ENCODE data around the gene APH1A.
"Not testable (repeated sequence)": the region's sequence is repeated elsewhere in the genome, so short reads cannot be mapped to it uniquely, and the experiment has no call there.

Gene APH1A

GRCh38 chr1:150268705-150269403 is at the start of gene APH1A:
APH1A (minus strand) TSS chr1:150269016; CDS start chr1:150268810, 206 bp downstream.
- DNase-seq: peak; percentile 96

DNA sequence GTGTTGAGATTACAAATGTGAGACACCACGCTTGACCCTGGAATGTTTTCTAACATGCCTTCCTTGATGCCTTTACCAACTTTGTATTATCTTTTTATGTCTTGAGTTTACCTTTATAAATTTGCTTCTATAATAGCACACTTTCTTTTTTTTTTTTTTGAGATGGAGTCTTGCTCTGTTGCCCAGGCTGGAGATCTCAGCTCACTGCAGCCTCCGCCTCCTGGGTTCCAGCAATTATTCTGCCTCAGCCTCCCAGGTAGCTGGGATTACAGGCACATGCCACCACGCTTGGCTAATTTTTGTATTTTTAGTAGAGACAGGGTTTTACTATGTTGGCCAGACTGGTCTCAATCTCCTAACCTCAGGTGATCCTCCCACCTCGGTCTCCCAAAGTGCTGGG is 45.9 kb upstream of the APH1A start:
- DNase-seq: not testable (repeated sequence)

DNA sequence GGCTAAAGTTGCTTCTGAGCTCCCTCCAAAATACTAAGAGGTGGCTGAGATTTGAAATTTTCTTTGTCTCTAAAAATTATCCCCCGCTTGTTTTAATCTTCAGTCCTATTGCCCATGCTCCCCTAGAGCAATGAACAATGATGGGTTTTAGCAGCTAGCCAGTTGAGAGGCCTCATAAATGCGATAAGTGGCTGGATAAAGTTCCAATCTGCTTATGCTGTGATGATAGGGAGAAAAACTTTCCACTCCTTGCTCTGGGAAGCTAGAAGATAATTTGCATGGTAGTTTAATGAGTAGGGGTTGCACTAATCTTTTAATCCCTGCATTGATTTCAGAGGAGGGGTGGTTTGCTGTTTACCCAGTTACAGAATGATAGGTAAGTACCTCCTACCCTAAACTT is 42.9 kb upstream of the APH1A start:
- no peak for DNase-seq

- DNase-seq: no peak
These were observed 41.1 kb upstream of the APH1A start for GRCh38 chr1:150309758-150310508.

DNA sequence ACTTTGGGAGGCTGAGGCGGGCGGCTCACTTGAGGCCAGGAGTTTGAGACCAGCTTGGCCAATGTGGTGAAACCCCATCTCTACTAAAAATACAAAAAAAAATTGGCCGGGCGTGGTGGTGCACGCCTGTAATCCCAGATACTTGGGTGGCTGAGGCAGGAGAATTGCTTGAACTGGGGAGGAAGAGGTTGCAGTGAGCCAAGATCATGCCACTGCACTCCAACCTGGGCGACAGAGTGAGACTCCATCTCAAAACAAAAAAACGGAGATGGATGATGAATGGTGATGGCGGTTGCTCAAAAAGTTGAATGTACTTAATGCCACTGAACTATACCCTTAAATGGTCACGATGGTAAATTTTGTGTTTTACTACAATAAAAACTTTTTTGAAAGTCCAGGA is 39.8 kb upstream of the APH1A start:
- not testable (repeated sequence) for DNase-seq

DNA sequence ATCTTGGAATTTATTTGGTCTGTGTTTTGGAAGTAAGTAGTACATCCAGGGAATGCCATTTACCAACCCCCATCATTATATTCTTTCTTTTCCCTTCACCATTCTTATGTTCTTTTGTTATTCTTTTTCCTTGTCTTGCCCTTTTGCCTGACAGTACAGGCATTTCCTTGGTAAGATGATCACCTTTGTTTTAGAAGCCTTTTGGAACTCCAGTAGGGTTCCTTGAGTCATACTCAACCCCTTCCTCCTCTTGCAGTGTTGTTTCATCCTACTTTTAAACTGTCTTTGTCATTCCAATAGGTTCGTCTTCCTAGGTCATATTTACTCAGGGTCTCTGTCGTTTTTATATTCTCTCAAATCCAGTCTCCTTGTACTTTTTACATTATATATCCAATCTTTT is 34.1 kb upstream of the APH1A start:
- no peak for DNase-seq

DNA sequence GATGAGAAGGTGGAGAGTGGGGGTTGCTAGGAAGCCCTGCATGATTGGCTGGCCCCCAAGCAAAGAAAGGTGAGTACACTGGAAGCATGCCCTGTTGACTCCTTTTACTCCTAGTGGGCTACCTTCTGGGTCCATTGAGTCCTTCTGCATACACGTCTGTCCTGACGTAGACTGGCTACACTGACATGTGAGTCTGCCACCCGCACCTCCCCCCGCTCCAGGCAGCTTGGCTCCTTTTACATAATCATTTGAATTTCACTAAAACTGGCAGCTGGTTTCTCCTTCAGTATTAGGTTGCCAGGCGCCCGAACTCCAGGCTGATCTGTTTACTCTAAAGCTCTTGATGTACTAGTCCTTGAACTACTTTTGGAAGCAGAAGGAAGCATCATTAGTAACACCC is 33.5 kb upstream of the APH1A start:
- DNase-seq: no peak

GRCh38 chr1:150299716-150300115 is 30.9 kb upstream of the APH1A start:
- DNase-seq: no peak

DNA sequence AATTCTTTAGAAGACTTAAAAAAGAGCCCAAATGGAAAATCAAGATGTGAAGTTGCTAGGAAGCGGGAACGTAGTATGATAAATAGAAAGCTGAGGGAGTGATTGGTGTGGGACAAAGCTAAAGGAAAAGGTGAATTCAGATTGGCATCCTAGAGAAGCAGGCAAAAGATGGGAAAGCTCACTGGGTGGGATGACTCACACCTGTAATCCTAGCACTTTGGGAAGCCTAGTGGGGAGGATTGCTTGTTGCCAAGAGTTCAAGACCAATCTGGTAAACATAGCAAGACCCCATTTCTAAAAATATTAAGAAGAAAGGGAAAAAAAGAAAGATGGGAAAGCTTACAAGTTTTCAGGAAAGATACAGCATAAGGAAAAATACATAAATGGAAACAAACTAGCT is 26.7 kb upstream of the APH1A start:
- DNase-seq: no peak

DNA sequence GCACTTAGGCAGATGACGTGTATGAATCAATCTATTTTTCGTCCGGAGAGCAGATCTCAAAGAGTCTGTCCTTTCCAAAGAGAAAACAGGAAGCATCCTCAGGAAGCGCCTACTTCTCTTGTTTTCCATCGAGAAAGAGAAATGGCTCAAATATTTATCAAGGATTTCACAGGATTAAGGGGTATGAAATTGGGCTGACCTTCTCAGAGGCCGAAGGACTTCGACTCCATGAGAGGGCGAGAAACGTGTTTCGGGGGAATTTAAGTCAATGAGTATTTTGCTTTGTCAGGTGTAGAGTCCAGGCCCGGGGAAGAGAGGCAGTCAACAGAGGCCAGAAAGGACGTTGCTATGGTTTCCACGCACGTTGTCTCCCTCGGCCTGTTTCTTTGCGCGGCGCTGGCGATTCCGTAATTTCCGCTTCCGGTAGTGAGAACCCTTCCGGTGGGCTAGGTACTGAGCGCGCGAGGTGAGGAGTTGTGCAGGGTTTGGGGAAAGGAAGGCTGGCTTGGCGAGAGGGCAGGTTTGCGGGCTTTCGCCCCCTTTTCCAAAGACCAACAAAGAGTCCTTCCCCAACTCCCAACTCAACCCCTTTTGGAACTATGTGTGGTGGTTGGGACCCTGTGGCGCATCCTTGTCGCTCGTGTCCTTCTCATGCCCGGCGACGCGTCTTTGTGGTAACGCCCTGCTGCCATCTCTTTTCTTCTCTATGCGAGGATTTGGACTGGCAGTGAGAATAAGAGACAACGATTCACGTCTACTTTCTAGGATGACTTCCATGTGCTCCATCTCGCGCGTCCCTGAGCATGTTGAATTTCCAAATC is 24.8 kb upstream of the APH1A start, which contains the start of gene MRPS21:
TSS of gene MRPS21 (plus strand) at position 429 of the 821 bp plus-strand sequence. CDS start 506 bp downstream, outside the sequence.
- peak; percentile 89 for DNase-seq

- DNase-seq: no peak
These were observed 20.0 kb upstream of the APH1A start for GRCh38 chr1:150288822-150289221.

- no peak for DNase-seq
These were observed 19.6 kb upstream of the APH1A start for GRCh38 chr1:150288382-150288781.

- no peak for DNase-seq
These were observed 14.4 kb upstream of the APH1A start for GRCh38 chr1:150283260-150283659.

- no peak for DNase-seq
These were observed 13.7 kb upstream of the APH1A start for GRCh38 chr1:150282558-150282958.

DNA sequence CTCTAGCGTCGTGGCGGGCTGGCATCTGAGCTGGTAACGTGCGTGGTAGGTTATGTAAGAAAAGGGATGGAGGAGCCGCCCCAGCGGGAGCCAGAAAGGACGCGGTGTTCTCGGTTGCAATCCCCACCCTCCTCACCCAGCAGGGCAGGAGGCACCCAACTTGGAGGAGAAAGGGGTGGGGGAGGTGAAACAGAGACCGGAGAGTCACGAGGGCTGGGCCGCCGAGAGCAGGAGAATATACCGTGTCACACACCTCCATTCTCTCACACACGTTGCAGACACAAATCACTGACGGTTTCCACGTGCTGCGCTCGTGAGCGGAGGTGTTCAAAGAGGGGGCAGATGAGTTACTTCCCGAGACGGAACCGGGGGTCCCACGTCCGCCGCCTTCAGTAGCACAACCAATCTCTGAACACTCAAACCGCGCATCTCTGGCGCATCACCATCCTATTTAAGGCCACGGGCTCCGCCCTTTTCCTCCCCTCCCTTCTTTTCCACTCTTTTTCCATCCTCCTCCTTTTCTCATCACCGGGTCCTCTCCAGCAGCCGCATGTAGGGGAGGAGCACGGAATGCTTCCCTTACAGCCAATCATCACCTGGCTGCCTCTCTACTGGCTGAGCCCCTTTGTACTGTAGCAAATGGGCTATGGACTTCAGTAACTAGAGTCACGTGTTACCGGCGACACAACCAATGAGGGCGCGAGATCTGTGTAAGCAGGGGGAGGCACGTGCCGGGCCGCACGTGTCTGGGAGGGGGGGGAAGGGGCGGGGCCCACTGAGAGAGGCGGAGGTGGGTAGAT is 13.1 kb upstream of the APH1A start, which contains the start of gene CIART:
TSS of gene CIART (plus strand) at position 797 of the 800 bp plus-strand sequence. CDS start 714 bp downstream, outside the sequence.
- peak; percentile 91 for DNase-seq

DNA sequence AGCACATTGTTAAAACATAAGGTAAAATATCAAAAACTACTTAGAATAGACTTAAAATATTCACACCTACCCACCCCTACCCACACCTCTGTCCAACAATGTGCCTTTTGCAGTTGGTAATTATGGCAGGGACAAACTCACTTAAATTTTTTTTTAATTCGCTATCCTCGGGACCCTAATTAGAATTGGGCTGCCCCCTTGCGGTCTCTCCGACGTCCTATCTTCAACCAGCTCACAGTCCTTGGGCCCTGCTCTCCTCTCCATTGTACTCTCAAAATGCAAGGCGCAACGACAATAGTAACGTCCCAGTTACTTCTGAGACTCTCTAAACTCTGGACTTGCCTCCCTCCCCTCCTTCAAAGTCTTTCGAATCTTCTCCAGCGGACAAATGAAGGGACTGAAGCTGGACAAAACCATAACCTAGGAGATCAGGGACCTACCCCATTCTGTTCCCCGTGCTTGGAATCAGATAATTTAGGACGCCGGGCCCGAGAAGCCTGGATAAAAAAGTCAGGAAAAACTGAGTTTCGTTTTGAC is 12.5 kb upstream of the APH1A start:
- DNase-seq: peak; percentile 10

DNA sequence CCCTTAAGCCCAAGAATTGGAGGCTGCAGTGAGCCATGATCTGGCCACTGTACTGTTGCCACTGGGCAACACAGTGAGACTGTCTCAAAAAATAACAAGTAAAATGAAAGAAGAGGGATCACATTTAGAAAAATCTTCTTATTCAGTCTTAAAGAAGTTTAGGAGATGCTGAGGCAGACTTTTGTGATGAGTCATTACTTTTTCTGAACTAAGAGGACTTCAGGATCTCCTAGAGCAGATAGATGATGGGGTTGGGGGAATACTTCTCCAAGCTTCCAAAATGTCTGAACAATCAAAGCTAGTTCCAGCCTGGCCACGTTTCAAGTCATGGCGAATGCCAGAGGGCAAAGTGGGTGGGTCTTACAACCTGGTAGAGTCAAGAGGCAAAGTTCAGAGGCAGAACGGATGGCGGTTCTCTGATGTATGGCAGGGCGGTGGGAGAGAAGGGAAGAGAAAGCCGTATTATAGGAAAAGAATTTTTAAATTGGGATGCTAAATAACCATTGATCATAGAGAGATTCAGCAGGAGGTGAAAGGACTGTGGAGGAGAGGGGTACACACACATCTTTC is 11.4 kb upstream of the APH1A start:
- no peak for DNase-seq

DNA sequence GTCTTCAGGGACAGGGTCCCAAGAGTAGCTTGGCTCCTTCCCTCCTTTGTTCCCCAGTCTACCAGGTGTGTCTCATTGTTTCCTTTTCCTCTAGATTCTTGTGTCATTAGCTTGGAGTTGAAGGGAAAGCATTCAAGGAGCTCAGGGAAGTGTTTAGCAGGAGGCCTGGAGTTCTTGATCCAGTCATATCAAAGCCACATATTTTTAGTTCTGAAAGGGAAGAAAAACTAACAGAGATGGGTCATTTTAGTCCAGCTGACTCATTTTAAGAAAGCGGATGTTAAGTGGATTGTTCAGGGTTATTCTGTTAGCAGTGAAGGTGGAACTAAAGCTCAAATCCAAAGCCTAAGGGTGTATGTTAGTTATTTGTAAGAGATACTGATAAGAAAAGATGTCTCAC is 4.5 kb upstream of the APH1A start:
- no peak for DNase-seq

GRCh38 chr1:150271291-150271959 is 2.6 kb upstream of the APH1A start:
- no peak for DNase-seq

DNA sequence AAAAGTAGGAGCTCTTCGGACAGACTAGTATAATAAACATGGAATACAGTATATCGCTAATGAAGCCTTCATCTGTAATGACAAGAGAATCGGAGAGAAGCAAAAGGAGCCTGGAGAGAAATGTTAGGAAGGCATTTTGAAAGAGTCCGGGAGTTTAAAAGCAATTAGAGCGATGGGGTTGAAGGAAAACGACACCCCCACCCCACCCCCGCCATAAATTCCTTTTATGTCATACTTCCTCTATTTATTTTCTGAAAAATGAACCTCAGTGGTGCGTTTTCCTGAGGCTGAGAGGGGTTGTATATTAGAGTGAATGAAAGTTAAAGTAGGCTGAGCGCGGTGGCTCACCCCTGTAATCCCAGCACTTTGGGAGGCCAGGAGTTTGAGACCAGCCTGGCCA is 635 bp upstream of the APH1A start:
- no peak for DNase-seq

DNA sequence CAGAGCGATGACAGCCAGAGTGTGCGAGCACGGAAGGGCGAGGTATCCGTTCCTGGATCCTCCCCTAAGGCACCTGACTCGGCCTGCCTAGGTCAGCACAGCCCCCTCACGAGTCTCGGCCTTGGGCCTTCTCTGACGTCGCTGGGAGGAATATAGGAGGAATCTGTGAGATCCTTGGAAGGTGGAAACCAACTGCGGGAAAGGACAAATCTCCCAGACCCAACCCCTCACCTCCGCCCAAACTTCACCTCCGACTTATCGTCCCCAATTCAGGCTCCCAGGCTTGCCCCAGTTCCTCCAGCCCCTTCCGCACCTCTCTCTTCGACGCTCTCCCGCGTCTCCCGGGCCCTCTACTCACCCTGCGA is 494 bp downstream of the APH1A start:
- no peak for DNase-seq

All from NCI-H2171 (cell line).